ENCODE data around the gene CALCR. TPM values are rescaled to one million over a fixed set of nuclear protein-coding genes. Genes with fewer than 3 reads are reported as not detected.

The CALCR gene
- total and polyA plus RNA-seq, 2 of the 4 experiments (the other 2 are of a cell fraction), result not detected

GRCh38 chr7:93390660-93391059, 183.9 kb downstream of the CALCR start:
- H3K9ac ChIP-seq (ENCODE audit: low read depth, low read length), result no peak overlapping the region
- DNase-seq, result no peak
- H2AFZ ChIP-seq (replicated peaks; ENCODE audit: low read length, poor library complexity), result no peak overlapping the region
- H3K4ac ChIP-seq (ENCODE audit: low read depth, low read length), result no peak overlapping the region
- no peak overlapping the region for H2BK120ac ChIP-seq (ENCODE audit: low read depth, low read length)
- no peaks in the 10 kb centered on the region for H3K4me1 ChIP-seq (ENCODE audit: control insufficient read depth, insufficient read depth, low read length)
- H4K5ac ChIP-seq (ENCODE audit: low read depth, low read length), result no peak overlapping the region
- TF ChIP-seq CHD1 (IDR thresholded peaks at IDR 0.05; ENCODE audit: low read depth, low read length), result no peak
- dilution Hi-C loops (cut with HindIII; ENCODE audit: low sequenced_read_pairs, unreplicated experiment) (no loop called here), in situ Hi-C loops (cut with MboI; ENCODE audit: low sequenced_read_pairs) (no loop called here), intact Hi-C loops (cut with micrococcal nuclease) (no loop called here)
- ATAC-seq (ENCODE audit: low read depth), result no peak
- no peak overlapping the region for H2BK5ac ChIP-seq (ENCODE audit: low read depth, low read length, poor library complexity, severe bottlenecking)
- H4K20me1 ChIP-seq (ENCODE audit: insufficient read depth, low read length), result no peaks in the 10 kb centered on the region
- no CpG with 5 or more reads among the region's 3 CpGs for WGBS, 2 experiments (ENCODE audit: extremely low coverage in 2 of 2, insufficient read length in 1 of 2)
- no peak overlapping the region for H3K14ac ChIP-seq (replicated peaks; ENCODE audit: low read depth, low read length)
- H2AK5ac ChIP-seq (ENCODE audit: low read depth, low read length), result no peak overlapping the region
- H3K9me1 ChIP-seq (ENCODE audit: insufficient read depth, low read length), result no peaks in the 10 kb centered on the region
- CTCF ChIA-PET, result no interaction called here
- POLR2A ChIA-PET (ENCODE audit: unreplicated experiment), result no interaction called here
- H3K27ac ChIP-seq (ENCODE audit: insufficient read depth, low read length), result no peak overlapping the region
- H2AK9ac ChIP-seq (replicated peaks; ENCODE audit: low read depth, low read length, poor library complexity), result no peak overlapping the region
- no peak overlapping the region for H4K8ac ChIP-seq (ENCODE audit: low read depth in 2 of 2, low read length in 2 of 2)
- H3K9me3 ChIP-seq (ENCODE audit: control insufficient read depth, insufficient read depth, low read length), result no peaks in the 10 kb centered on the region
- no peak overlapping the region for H4K91ac ChIP-seq (ENCODE audit: insufficient read depth, low read depth, low read length)
- no peak overlapping the region for H3K18ac ChIP-seq (ENCODE audit: low read depth, low read length)
- H3K4me2 ChIP-seq (ENCODE audit: low read depth, low read length), result no peak overlapping the region
- H3K23ac ChIP-seq (ENCODE audit: low read depth, low read length), result no peak overlapping the region
- H3K36me3 ChIP-seq (ENCODE audit: control insufficient read depth, insufficient read depth, low read length), result no peaks in the 10 kb centered on the region
- BruUV-seq (replicated peaks), result no TSS peak
- no peak overlapping the region for H2BK20ac ChIP-seq (ENCODE audit: low read depth, low read length)
- no peak overlapping the region for H3K4me3 ChIP-seq (ENCODE audit: insufficient read depth, low read depth, low read length)
- no peak overlapping the region for H2BK15ac ChIP-seq (ENCODE audit: low read depth, low read length)
- no peak overlapping the region for H3K56ac ChIP-seq (ENCODE audit: extremely low read depth, insufficient read depth, low read length)
- no peaks in the 10 kb centered on the region for H3K79me1 ChIP-seq (ENCODE audit: low read depth in 1 of 2, low read length in 2 of 2)
- peaks cover 9% of the 10 kb centered on the region; the same call in 1 of the 2 replicates for H3K27me3 ChIP-seq (ENCODE audit: control insufficient read depth, insufficient read depth, low read length)

All from IMR-90 (cell line).